GM23338 (cell line): ENCODE data around the gene ABCA7. TPM values are rescaled to one million over a fixed set of nuclear protein-coding genes. Genes with fewer than 3 reads are reported as not detected.

Source experiments
- ATAC-seq: fragments of 200-7000 bp; cut with Tn5 transposase; 3 replicates; pipeline ENCODE4 v1.9.1; 2020
- DNase-seq: peaks from one replicate; pipeline ENCODE4 v3.0.0-alpha.2; 2015; ENCODE audit warnings: low spot score
- H2AFZ ChIP-seq: fragments of 200-600 bp; sonication (generic); 2 replicates; pipeline ENCODE4 v1.8.0; 2016; ENCODE audit warnings: antibody characterized with exemption, mild to moderate bottlenecking, moderate library complexity
- H3F3A ChIP-seq: fragments of 200-600 bp; sonication (generic); replicated peaks from 2 replicates; pipeline ENCODE4 v1.8.0; 2017; ENCODE audit warnings: antibody characterized with exemption, mixed run types, low read depth
- H3K27ac ChIP-seq: fragments of 200-600 bp; sonication (generic); 2 replicates; pipeline ENCODE4 v1.6.1; 2016; ENCODE audit warnings: low read depth
- H3K27me3 ChIP-seq: fragments of 200-600 bp; sonication (generic); 2 replicates; pipeline ENCODE4 v1.8.0; 2016; ENCODE audit warnings: mild to moderate bottlenecking, mixed run types, moderate library complexity; ENCODE audit not compliant: insufficient read depth
- H3K36me3 ChIP-seq: fragments of 200-600 bp; sonication (generic); 2 replicates; pipeline ENCODE4 v1.8.0; 2016; ENCODE audit warnings: mild to moderate bottlenecking; ENCODE audit not compliant: insufficient read depth
- H3K4me1 ChIP-seq: fragments of 200-600 bp; sonication (generic); 2 replicates; pipeline ENCODE4 v1.8.0; 2016; ENCODE audit warnings: mild to moderate bottlenecking, moderate library complexity; ENCODE audit not compliant: insufficient read depth
- H3K4me2 ChIP-seq: fragments of 200-600 bp; sonication (generic); 2 replicates; pipeline ENCODE4 v1.7.1; 2017; ENCODE audit warnings: mixed run types
- H3K4me3 ChIP-seq: fragments of 200-600 bp; sonication (generic); 2 replicates; pipeline ENCODE4 v1.6.1; 2016; ENCODE audit warnings: mixed run types
- H3K79me2 ChIP-seq: fragments of 200-600 bp; sonication (generic); replicated peaks from 2 replicates; pipeline ENCODE4 v1.8.0; 2017; ENCODE audit warnings: mild to moderate bottlenecking; ENCODE audit not compliant: insufficient read depth
- H3K9me2 ChIP-seq: fragments of 200-600 bp; sonication (generic); 2 replicates; pipeline ENCODE4 v1.8.0; 2017; ENCODE audit not compliant: insufficient read depth
- H4K20me1 ChIP-seq: fragments of 200-600 bp; sonication (generic); replicated peaks from 2 replicates; pipeline ENCODE4 v1.8.0; 2017; ENCODE audit warnings: mild to moderate bottlenecking; ENCODE audit not compliant: insufficient read depth
- H3K27ac Mint-ChIP-seq: 2 replicates; pipeline ENCODE4 v1.8.0; 2020; ENCODE audit warnings: inconsistent platforms, mild to moderate bottlenecking, moderate library complexity, mixed read lengths
- H3K27me3 Mint-ChIP-seq: 3 replicates; pipeline ENCODE4 v1.8.0; 2022; ENCODE audit warnings: low read depth, mild to moderate bottlenecking, moderate library complexity, mixed read lengths, inconsistent platforms; ENCODE audit not compliant: insufficient read depth, poor library complexity
- H3K36me3 Mint-ChIP-seq: 3 replicates; pipeline ENCODE4 v1.8.0; 2021; ENCODE audit warnings: low read depth, mild to moderate bottlenecking, inconsistent platforms, moderate library complexity, mixed read lengths
- H3K4me1 Mint-ChIP-seq: 3 replicates; pipeline ENCODE4 v1.8.0; 2020; ENCODE audit warnings: mild to moderate bottlenecking, inconsistent platforms, mixed read lengths
- H3K4me3 Mint-ChIP-seq: 3 replicates; pipeline ENCODE4 v1.8.0; 2021; ENCODE audit warnings: moderate library complexity, mild to moderate bottlenecking, inconsistent platforms, mixed read lengths
- H3K9me3 Mint-ChIP-seq: 3 replicates; pipeline ENCODE4 v1.8.0; 2020; ENCODE audit warnings: moderate library complexity, mild to moderate bottlenecking, inconsistent platforms, mixed read lengths
- CREB1 ChIP-seq: fragments of 250-450 bp; sonication (Bioruptor Pico); IDR thresholded peaks from 2 replicates; pipeline ENCODE4 v1.5.0; 2020; ENCODE audit warnings: low read depth, mild to moderate bottlenecking, moderate library complexity
- EZH2 ChIP-seq: fragments of 200-600 bp; sonication (generic); IDR thresholded peaks from one replicate; pipeline ENCODE4 v1.8.0; 2017; ENCODE audit warnings: antibody characterized with exemption, mild to moderate bottlenecking, low read depth; ENCODE audit not compliant: unreplicated experiment
- EZH2phosphoT487 ChIP-seq: fragments of 200-600 bp; sonication (generic); IDR thresholded peaks from one replicate; pipeline ENCODE4 v1.8.1; 2018; ENCODE audit warnings: antibody characterized with exemption; ENCODE audit not compliant: unreplicated experiment
- NANOG ChIP-seq: IDR thresholded peaks from 2 replicates; pipeline ENCODE4 v1.6.1; 2016; ENCODE audit warnings: antibody characterized with exemption, borderline replicate concordance
- REST ChIP-seq: IDR thresholded peaks from one replicate; pipeline ENCODE4 v1.6.1; 2018; ENCODE audit warnings: antibody characterized with exemption; ENCODE audit not compliant: unreplicated experiment
- STAT1 ChIP-seq: IDR thresholded peaks from one replicate; pipeline ENCODE4 v1.6.1; 2016; ENCODE audit warnings: antibody characterized with exemption; ENCODE audit not compliant: unreplicated experiment
- ZNF114 ChIP-seq: fragments of 250-450 bp; sonication (Bioruptor Pico); IDR thresholded peaks from 2 replicates; pipeline ENCODE4 v1.5.0; 2020; ENCODE audit warnings: mild to moderate bottlenecking, moderate library complexity
- ZNF331 ChIP-seq: fragments of 250-450 bp; sonication (Bioruptor Pico); IDR thresholded peaks from 2 replicates; pipeline ENCODE4 v1.5.0; 2020; ENCODE audit warnings: low read depth, mild to moderate bottlenecking, moderate library complexity
- ZNF462 ChIP-seq: fragments of 250-450 bp; sonication (Bioruptor Pico); IDR thresholded peaks from 2 replicates; pipeline ENCODE4 v1.5.0; 2020; ENCODE audit warnings: mild to moderate bottlenecking, moderate library complexity
- polyA plus RNA-seq: library from polyadenylated mRNA; unstranded; fragments of >200 nt; fragmentation: Nextera tagmentation; extraction: Ambion mirVana; gene quantifications from 2 replicates; pipeline ENCODE4 v1.2.1, GENCODE V29; 2016
- total RNA-seq: library from RNA; depleted of rRNA; stranded (reverse); fragments of >200 nt; shearing (Covaris generic); gene quantifications from 2 replicates; pipeline ENCODE4 v1.2.3, GENCODE V29; 2014
- TF ChIP-seq, protein P1 (sequence below): IDR thresholded peaks from 2 replicates; pipeline ENCODE4 v1.6.1; 2016; ENCODE audit warnings: antibody characterized with exemption

The ABCA7 gene
- total and polyA plus RNA-seq, 2 experiments from 2014 or later, result 22.2 to 27.4 TPM

DNA sequence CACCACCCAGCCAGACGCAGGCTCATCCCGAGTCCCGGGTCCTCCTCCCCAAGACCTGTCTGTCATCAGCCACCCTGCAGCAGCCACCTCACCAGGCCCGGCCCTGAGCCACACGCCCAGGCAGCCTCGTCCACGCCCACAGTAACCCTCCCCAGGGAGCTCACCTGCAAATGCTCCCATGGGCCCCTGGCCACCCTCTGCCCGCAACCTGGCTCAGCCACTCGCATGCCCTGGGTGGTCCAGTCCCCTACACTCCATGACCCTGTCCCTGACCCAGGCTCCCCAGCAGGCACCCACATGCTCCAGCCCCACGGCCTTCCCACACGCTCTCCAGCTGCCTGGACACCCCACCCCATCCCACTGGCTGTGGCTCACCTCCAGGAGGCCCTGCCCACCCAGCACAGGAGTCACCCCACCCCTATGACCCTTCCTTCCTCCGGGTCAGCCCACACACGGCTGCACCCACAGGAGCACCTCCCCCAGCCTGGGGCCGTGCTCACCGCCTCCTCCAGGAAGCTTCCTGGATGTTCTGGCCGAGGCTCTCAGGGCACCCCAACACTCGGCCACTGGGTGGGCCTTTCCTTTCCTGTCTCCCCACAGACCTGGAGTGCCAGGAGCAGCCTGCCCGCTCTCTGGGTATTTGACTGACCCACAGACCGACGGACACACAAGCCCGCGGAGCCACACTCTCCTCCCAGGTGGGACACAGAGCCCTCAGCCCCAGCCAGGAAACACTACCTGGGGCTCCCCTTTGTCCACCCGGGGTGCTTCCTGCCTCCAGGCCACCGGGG, 22.6 kb upstream of the ABCA7 start:
- H3K27ac Mint-ChIP-seq, result peak overlapping the region; percentile 83
- Histone ChIP-seq H3F3A (peaks cover 9% of the 10 kb centered on the region; the same call in 1 of the 2 replicates), H3K4me1 (peaks cover 8% of the 10 kb centered on the region; the same call in 1 of the 2 replicates), H3K79me2 (peaks cover 72% of the 10 kb centered on the region), H2AFZ (no peak overlapping the region), H3K4me3 (no peak overlapping the region), H3K36me3 (no peaks in the 10 kb centered on the region), H3K4me2 (no peak overlapping the region; the same call in 1 of the 2 replicates), H4K20me1 (peaks cover 20% of the 10 kb centered on the region), H3K9me2 (no peaks in the 10 kb centered on the region), H3K27ac (peak overlapping the region; percentile 76; the same call in 1 of the 2 replicates), H3K27me3 (no peaks in the 10 kb centered on the region)
- peaks cover 3% of the 10 kb centered on the region; the same call in 2 of the 3 replicates for H3K9me3 Mint-ChIP-seq
- ATAC-seq (no peak), DNase-seq (no peak)
- peaks cover 13% of the 10 kb centered on the region for H3K27me3 Mint-ChIP-seq
- peak overlapping the region; percentile 38; the same call in 2 of the 3 replicates for H3K4me3 Mint-ChIP-seq
- peaks cover 3% of the 10 kb centered on the region; the same call in 2 of the 3 replicates for H3K36me3 Mint-ChIP-seq
- TF ChIP-seq ZNF462 (CRISPR knock-in tag) (no peak), STAT1 (no peak), ZNF331 (CRISPR knock-in tag) (no peak), ZNF114 (no peak), EZH2 (no peak), EZH2phosphoT487 (no peak), REST (no peak), CREB1 (CRISPR knock-in tag) (no peak), NANOG (no peak)
- TF ChIP-seq, protein P1, sequence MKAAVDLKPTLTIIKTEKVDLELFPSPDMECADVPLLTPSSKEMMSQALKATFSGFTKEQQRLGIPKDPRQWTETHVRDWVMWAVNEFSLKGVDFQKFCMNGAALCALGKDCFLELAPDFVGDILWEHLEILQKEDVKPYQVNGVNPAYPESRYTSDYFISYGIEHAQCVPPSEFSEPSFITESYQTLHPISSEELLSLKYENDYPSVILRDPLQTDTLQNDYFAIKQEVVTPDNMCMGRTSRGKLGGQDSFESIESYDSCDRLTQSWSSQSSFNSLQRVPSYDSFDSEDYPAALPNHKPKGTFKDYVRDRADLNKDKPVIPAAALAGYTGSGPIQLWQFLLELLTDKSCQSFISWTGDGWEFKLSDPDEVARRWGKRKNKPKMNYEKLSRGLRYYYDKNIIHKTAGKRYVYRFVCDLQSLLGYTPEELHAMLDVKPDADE, result no peak
- H3K4me1 Mint-ChIP-seq, result peaks cover 26% of the 10 kb centered on the region
